NCI-H345 treated with DMSO at 0.1 percent for 48 hours (cell line): Measurements from ENCODE around the gene PCF11.
"Not testable (repeated sequence)": the region's sequence is repeated elsewhere in the genome, so short reads cannot be mapped to it uniquely, and the experiment has no call there.

Experiments used
- DNase-seq: peaks from one replicate; lab custom pipeline; 2025; ENCODE audit not compliant: unreplicated experiment; lab: John Stamatoyannopoulos, UW

PCF11 gene

GRCh38 chr11:83156996-83157593 lies at the start of gene PCF11:
TSS of gene PCF11 (plus strand) at chr11:83157131. CDS start at chr11:83157440, 309 bp downstream.
- DNase-seq: peak; percentile 47

- no peak for DNase-seq
Observed at GRCh38 chr11:83112886-83113285, 44.0 kb upstream of the PCF11 start.

GRCh38 chr11:83115026-83115425 lies 41.9 kb upstream of the PCF11 start:
- DNase-seq: peak; percentile 32

- peak; percentile 22 for DNase-seq
Observed at GRCh38 chr11:83115551-83115950, 41.4 kb upstream of the PCF11 start.

GRCh38 chr11:83116015-83116641 lies 40.8 kb upstream of the PCF11 start:
- DNase-seq: no peak

- no peak for DNase-seq
Observed at GRCh38 chr11:83118814-83119213, 38.1 kb upstream of the PCF11 start.

GRCh38 chr11:83119216-83119615 lies 37.7 kb upstream of the PCF11 start:
- DNase-seq: no peak

- DNase-seq: no peak
Observed at GRCh38 chr11:83120327-83120726, 36.6 kb upstream of the PCF11 start.

- no peak for DNase-seq
Observed at GRCh38 chr11:83122050-83122449, 34.9 kb upstream of the PCF11 start.

- DNase-seq: no peak
Observed at GRCh38 chr11:83122766-83123165, 34.2 kb upstream of the PCF11 start.

- DNase-seq: no peak
Observed at GRCh38 chr11:83124636-83125424, 32.1 kb upstream of the PCF11 start.

- no peak for DNase-seq
Observed at GRCh38 chr11:83125577-83125976, 31.4 kb upstream of the PCF11 start.

- no peak for DNase-seq
Observed at GRCh38 chr11:83127310-83127637, 29.7 kb upstream of the PCF11 start.

- DNase-seq: no peak
Observed at GRCh38 chr11:83132191-83132590, 24.7 kb upstream of the PCF11 start.

- not testable (repeated sequence) for DNase-seq
Observed at GRCh38 chr11:83133266-83133665, 23.7 kb upstream of the PCF11 start.

GRCh38 chr11:83139310-83139709 lies 17.6 kb upstream of the PCF11 start:
- DNase-seq: no peak

- DNase-seq: no peak
Observed at GRCh38 chr11:83140691-83141455, 16.1 kb upstream of the PCF11 start.

GRCh38 chr11:83147895-83148294 lies 9.0 kb upstream of the PCF11 start:
- DNase-seq: no peak

- no peak for DNase-seq
Observed at GRCh38 chr11:83150450-83150849, 6.5 kb upstream of the PCF11 start.

- no peak for DNase-seq
Observed at GRCh38 chr11:83151274-83151977, 5.5 kb upstream of the PCF11 start.

GRCh38 chr11:83152264-83152663 lies 4.7 kb upstream of the PCF11 start:
- no peak for DNase-seq
